IMR-90 (cell line): Measurements from ENCODE around the gene RIOK2. TPM values are rescaled to one million over a fixed set of nuclear protein-coding genes. Genes with fewer than 3 reads are reported as not detected.

Experiments
- ATAC-seq: fragments of 200-7000 bp; cut with Tn5 transposase; 2 replicates; pipeline ENCODE4 v1.9.1; 2020; ENCODE audit warnings: low read depth, mild to moderate bottlenecking, moderate library complexity
- BruUV-seq: library from RNA; stranded (reverse); fragments of 400-500 nt; replicated peaks from 2 replicates; lab custom pipeline; 2021; lab: Mats Ljungman, UMichigan
- CTCF ChIA-PET: fragments of 300-600 bp; formaldehyde crosslinking; extraction: SDS; loops from one replicate; lab custom pipeline; 2021; ENCODE audit warnings: antibody characterized with exemption; lab: Yijun Ruan, JAX
- POLR2A ChIA-PET: fragments of 300-600 bp; sonication (Branson Sonifier 250); formaldehyde crosslinking; loops from one replicate; lab custom pipeline; 2022; ENCODE audit warnings: antibody characterized with exemption; ENCODE audit not compliant: unreplicated experiment; lab: Charles Lee
- DNase-seq: peaks from one replicate; pipeline ENCODE4 v3.0.0; 2013
- H2AFZ ChIP-seq: replicated peaks from 2 replicates; pipeline ENCODE3; 2013; ENCODE audit warnings: low read length, mild to moderate bottlenecking; ENCODE audit not compliant: poor library complexity
- H2AK5ac ChIP-seq: 2 replicates; pipeline ENCODE4 v1.6.1; 2013; ENCODE audit warnings: low read depth, low read length, inconsistent platforms
- H2AK9ac ChIP-seq: replicated peaks from 2 replicates; pipeline ENCODE3; 2013; ENCODE audit warnings: mild to moderate bottlenecking, low read depth, low read length, moderate library complexity; ENCODE audit not compliant: poor library complexity
- H2BK120ac ChIP-seq: 2 replicates; pipeline ENCODE4 v1.6.1; 2013; ENCODE audit warnings: low read depth, low read length, inconsistent platforms
- H2BK15ac ChIP-seq: 3 replicates; pipeline ENCODE4 v1.6.1; 2013; ENCODE audit warnings: low read depth, low read length, inconsistent platforms
- H2BK20ac ChIP-seq: 2 replicates; pipeline ENCODE4 v1.6.1; 2013; ENCODE audit warnings: low read depth, mild to moderate bottlenecking, inconsistent platforms, low read length, moderate library complexity
- H2BK5ac ChIP-seq: 2 replicates; pipeline ENCODE4 v1.6.1; 2013; ENCODE audit warnings: mild to moderate bottlenecking, low read depth, low read length, inconsistent platforms; ENCODE audit not compliant: poor library complexity, severe bottlenecking
- H3K14ac ChIP-seq: replicated peaks from 2 replicates; pipeline ENCODE4 v1.6.1; 2013; ENCODE audit warnings: low read depth, low read length, inconsistent platforms
- H3K18ac ChIP-seq: 2 replicates; pipeline ENCODE4 v1.6.1; 2013; ENCODE audit warnings: low read depth, low read length, control low read depth
- H3K23ac ChIP-seq: 2 replicates; pipeline ENCODE4 v1.6.1; 2013; ENCODE audit warnings: low read depth, low read length, inconsistent platforms
- H3K27ac ChIP-seq: 2 replicates; pipeline ENCODE4 v1.5.1; 2013; ENCODE audit warnings: mild to moderate bottlenecking, control low read depth, low read length; ENCODE audit not compliant: insufficient read depth
- H3K27me3 ChIP-seq: 2 replicates; pipeline ENCODE4 v1.6.1; 2013; ENCODE audit warnings: low read length; ENCODE audit not compliant: control insufficient read depth, insufficient read depth
- H3K36me3 ChIP-seq: 2 replicates; pipeline ENCODE4 v1.6.1; 2013; ENCODE audit warnings: low read length, mixed read lengths; ENCODE audit not compliant: control insufficient read depth, insufficient read depth
- H3K4ac ChIP-seq: 2 replicates; pipeline ENCODE4 v1.6.1; 2013; ENCODE audit warnings: low read depth, low read length, inconsistent platforms
- H3K4me1 ChIP-seq: 2 replicates; pipeline ENCODE4 v1.6.1; 2013; ENCODE audit warnings: low read length, mixed read lengths; ENCODE audit not compliant: control insufficient read depth, insufficient read depth
- H3K4me2 ChIP-seq: 2 replicates; pipeline ENCODE4 v1.6.1; 2013; ENCODE audit warnings: low read depth, mild to moderate bottlenecking, control low read depth, low read length, moderate library complexity
- H3K4me3 ChIP-seq: 2 replicates; pipeline ENCODE4 v1.5.1; 2013; ENCODE audit warnings: low read depth, mild to moderate bottlenecking, control low read depth, low read length, moderate library complexity; ENCODE audit not compliant: insufficient read depth
- H3K56ac ChIP-seq: 2 replicates; pipeline ENCODE4 v1.6.1; 2013; ENCODE audit warnings: low read length, inconsistent platforms; ENCODE audit not compliant: insufficient read depth; ENCODE audit errors: extremely low read depth
- H3K79me1 ChIP-seq, 2 experiments: 2 replicates each; pipeline ENCODE4 v1.6.1; 2013; ENCODE audit warnings: low read length in 2 of 2, inconsistent platforms in 1 of 2, low read depth in 1 of 2
- H3K9ac ChIP-seq: 2 replicates; pipeline ENCODE4 v1.6.1; 2013; ENCODE audit warnings: low read depth, low read length, control low read depth
- H3K9me1 ChIP-seq: 2 replicates; pipeline ENCODE4 v1.6.1; 2013; ENCODE audit warnings: low read length, inconsistent platforms; ENCODE audit not compliant: insufficient read depth
- H3K9me3 ChIP-seq: 2 replicates; pipeline ENCODE4 v1.6.1; 2013; ENCODE audit warnings: low read length; ENCODE audit not compliant: control insufficient read depth, insufficient read depth
- H4K20me1 ChIP-seq: 2 replicates; pipeline ENCODE4 v1.6.1; 2013; ENCODE audit warnings: low read length, inconsistent platforms; ENCODE audit not compliant: insufficient read depth
- H4K5ac ChIP-seq: 2 replicates; pipeline ENCODE4 v1.6.1; 2013; ENCODE audit warnings: mild to moderate bottlenecking, low read depth, low read length, control low read depth
- H4K8ac ChIP-seq, 2 experiments: 2 replicates each; pipeline ENCODE4 v1.6.1; 2013; ENCODE audit warnings: low read depth in 2 of 2, low read length in 2 of 2, control low read depth in 1 of 2, inconsistent platforms in 1 of 2
- H4K91ac ChIP-seq: 2 replicates; pipeline ENCODE4 v1.6.1; 2013; ENCODE audit warnings: low read depth, low read length, inconsistent platforms; ENCODE audit not compliant: insufficient read depth
- BHLHE40 ChIP-seq: fragments of 150-350 bp; IDR thresholded peaks from 2 replicates; pipeline ENCODE4 v1.6.1; 2016; ENCODE audit warnings: mild to moderate bottlenecking, low read depth, low read length
- CEBPB ChIP-seq: IDR thresholded peaks from 2 replicates; pipeline ENCODE4 v1.6.1; 2012; ENCODE audit warnings: low read depth, low read length, improper control_type of control experiment
- FOS ChIP-seq: fragments of 150-350 bp; IDR thresholded peaks from 2 replicates; pipeline ENCODE4 v1.6.1; 2016; ENCODE audit warnings: low read depth, low read length
- MAFK ChIP-seq: IDR thresholded peaks from 2 replicates; pipeline ENCODE4 v1.6.1; 2012; ENCODE audit warnings: low read depth, low read length, improper control_type of control experiment
- MAZ ChIP-seq: IDR thresholded peaks from 2 replicates; pipeline ENCODE4 v1.6.1; 2012; ENCODE audit warnings: low read depth, mild to moderate bottlenecking, low read length, improper control_type of control experiment, moderate library complexity, borderline replicate concordance
- MXI1 ChIP-seq: IDR thresholded peaks from 2 replicates; pipeline ENCODE4 v1.6.1; 2012; ENCODE audit warnings: low read depth, mild to moderate bottlenecking, low read length, moderate library complexity, borderline replicate concordance
- NFE2L2 ChIP-seq: fragments of 150-350 bp; IDR thresholded peaks from 2 replicates; pipeline ENCODE4 v1.6.1; 2016; ENCODE audit warnings: low read depth, mild to moderate bottlenecking, low read length
- POLR2A ChIP-seq: IDR thresholded peaks from 2 replicates; pipeline ENCODE4 v1.6.1; 2012; ENCODE audit warnings: mild to moderate bottlenecking, low read depth, low read length
- RAD21 ChIP-seq: IDR thresholded peaks from 2 replicates; pipeline ENCODE4 v1.6.1; 2012; ENCODE audit warnings: low read length, improper control_type of control experiment
- RCOR1 ChIP-seq: IDR thresholded peaks from 2 replicates; pipeline ENCODE4 v1.6.1; 2012; ENCODE audit warnings: mild to moderate bottlenecking, low read length, improper control_type of control experiment; ENCODE audit not compliant: insufficient replicate concordance
- RFX5 ChIP-seq: IDR thresholded peaks from 2 replicates; pipeline ENCODE4 v1.8.0; 2012; ENCODE audit warnings: low read depth, mild to moderate bottlenecking, low read length, moderate library complexity
- dilution Hi-C: fragments of 300-500 bp; cut with HindIII; formaldehyde crosslinking; loops from one replicate; pipeline ENCODE4 v1.14.3; 2018; ENCODE audit warnings: low sequenced_read_pairs; ENCODE audit not compliant: unreplicated experiment
- in situ Hi-C: fragments of 300-500 bp; cut with MboI; formaldehyde crosslinking; loops from 3 replicates; pipeline ENCODE4 v1.14.3; 2019; ENCODE audit warnings: low sequenced_read_pairs, inconsistent platforms, mixed read lengths
- intact Hi-C: fragments of 100-400 bp; cut with micrococcal nuclease; formaldehyde crosslinking; loops from 2 replicates; pipeline ENCODE4 v1.10.0; 2022
- polyA plus RNA-seq, 3 experiments: library from polyadenylated mRNA; depleted of rRNA; stranded (reverse); fragments of >200 nt; gene quantifications; 2 replicates each; pipeline ENCODE4 v1.2.3, GENCODE V29; 2012; ENCODE audit warnings: low replicate concordance in 1 of 3
- total RNA-seq: library from RNA; depleted of rRNA; stranded (reverse); fragments of >200 nt; gene quantifications from 2 replicates; pipeline ENCODE4 v1.2.3, GENCODE V29; 2012
- TF ChIP-seq, protein P1 (sequence below): conservative IDR thresholded peaks from 2 replicates; pipeline ENCODE4 v1.5.1; 2012; ENCODE audit warnings: mild to moderate bottlenecking, low read depth, low read length, improper control_type of control experiment
- TF ChIP-seq, protein P2 (sequence below): fragments of 150-350 bp; IDR thresholded peaks from 2 replicates; pipeline ENCODE4 v1.6.1; 2017; ENCODE audit warnings: mild to moderate bottlenecking, antibody characterized with exemption, low read length, low read depth
- TF ChIP-seq, protein P3 (sequence below): fragments of 150-350 bp; IDR thresholded peaks from 2 replicates; pipeline ENCODE4 v1.6.1; 2016; ENCODE audit warnings: low read depth, mild to moderate bottlenecking, low read length, moderate library complexity, borderline replicate concordance

RIOK2 gene
- total and polyA plus RNA-seq, 2 of the 4 experiments (the other 2 are of a cell fraction), result 10.7 to 17.7 TPM

DNA sequence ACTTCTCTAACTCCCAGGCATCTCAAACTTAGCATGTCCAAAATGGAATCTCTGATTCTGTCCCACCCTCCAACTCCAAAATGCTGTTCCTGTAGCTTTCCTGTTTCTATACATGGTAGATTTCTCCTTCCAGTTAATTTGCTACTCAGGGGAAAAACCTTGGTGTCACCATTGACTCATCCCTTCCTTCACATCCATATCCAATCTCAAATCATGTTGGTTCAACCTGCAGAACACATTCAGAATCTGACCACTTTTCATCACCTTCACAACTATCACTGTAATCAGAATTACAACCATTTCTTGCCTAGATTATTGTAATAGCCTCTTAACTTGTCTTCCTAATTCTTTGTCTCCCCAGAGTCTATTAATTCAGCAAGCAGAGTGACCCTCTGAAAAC lies 10.8 kb downstream of the RIOK2 start:
- Histone ChIP-seq H3K27ac (no peak overlapping the region), H4K91ac (no peak overlapping the region), H2BK5ac (no peak overlapping the region), H3K9me3 (no peaks in the 10 kb centered on the region), H4K5ac (no peak overlapping the region), H3K79me1 (peaks cover 3 to 15% of the 10 kb centered on the region in 2 experiments; a peak in 2 of 4 replicates), H2BK120ac (no peak overlapping the region), H3K23ac (no peak overlapping the region), H3K36me3 (peaks cover 38% of the 10 kb centered on the region), H2AK5ac (no peak overlapping the region), H3K27me3 (no peaks in the 10 kb centered on the region), H4K20me1 (no peaks in the 10 kb centered on the region; the same call in 1 of the 2 replicates), H3K18ac (no peak overlapping the region), H2AFZ (no peak overlapping the region), H2AK9ac (no peak overlapping the region), H3K4me1 (no peaks in the 10 kb centered on the region), H3K4ac (no peak overlapping the region), H4K8ac (no peak overlapping the region), H2BK20ac (no peak overlapping the region), H3K9ac (no peak overlapping the region), H3K9me1 (no peaks in the 10 kb centered on the region), H3K14ac (no peak overlapping the region), H3K4me2 (no peak overlapping the region), H3K4me3 (no peak overlapping the region), H3K56ac (no peak overlapping the region), H2BK15ac (no peak overlapping the region)
- intact Hi-C loops (no loop called here), dilution Hi-C loops (loop anchor here (25.0 kb wide), 2 partner anchors 285 to 385 kb away; partner anchors contain the start of gene ERAP2), in situ Hi-C loops (loop anchor here (25.0 kb wide), 1 partner anchor 560 kb away; no protein-coding TSS in a partner anchor)
- ATAC-seq (no peak), DNase-seq (no peak)
- no TSS peak for BruUV-seq
- TF ChIP-seq, protein P1, sequence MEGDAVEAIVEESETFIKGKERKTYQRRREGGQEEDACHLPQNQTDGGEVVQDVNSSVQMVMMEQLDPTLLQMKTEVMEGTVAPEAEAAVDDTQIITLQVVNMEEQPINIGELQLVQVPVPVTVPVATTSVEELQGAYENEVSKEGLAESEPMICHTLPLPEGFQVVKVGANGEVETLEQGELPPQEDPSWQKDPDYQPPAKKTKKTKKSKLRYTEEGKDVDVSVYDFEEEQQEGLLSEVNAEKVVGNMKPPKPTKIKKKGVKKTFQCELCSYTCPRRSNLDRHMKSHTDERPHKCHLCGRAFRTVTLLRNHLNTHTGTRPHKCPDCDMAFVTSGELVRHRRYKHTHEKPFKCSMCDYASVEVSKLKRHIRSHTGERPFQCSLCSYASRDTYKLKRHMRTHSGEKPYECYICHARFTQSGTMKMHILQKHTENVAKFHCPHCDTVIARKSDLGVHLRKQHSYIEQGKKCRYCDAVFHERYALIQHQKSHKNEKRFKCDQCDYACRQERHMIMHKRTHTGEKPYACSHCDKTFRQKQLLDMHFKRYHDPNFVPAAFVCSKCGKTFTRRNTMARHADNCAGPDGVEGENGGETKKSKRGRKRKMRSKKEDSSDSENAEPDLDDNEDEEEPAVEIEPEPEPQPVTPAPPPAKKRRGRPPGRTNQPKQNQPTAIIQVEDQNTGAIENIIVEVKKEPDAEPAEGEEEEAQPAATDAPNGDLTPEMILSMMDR, result no peak
- no peak for TF ChIP-seq RFX5
- no peak for TF ChIP-seq MAFK
- no peak for TF ChIP-seq RCOR1
- TF ChIP-seq, protein P2, sequence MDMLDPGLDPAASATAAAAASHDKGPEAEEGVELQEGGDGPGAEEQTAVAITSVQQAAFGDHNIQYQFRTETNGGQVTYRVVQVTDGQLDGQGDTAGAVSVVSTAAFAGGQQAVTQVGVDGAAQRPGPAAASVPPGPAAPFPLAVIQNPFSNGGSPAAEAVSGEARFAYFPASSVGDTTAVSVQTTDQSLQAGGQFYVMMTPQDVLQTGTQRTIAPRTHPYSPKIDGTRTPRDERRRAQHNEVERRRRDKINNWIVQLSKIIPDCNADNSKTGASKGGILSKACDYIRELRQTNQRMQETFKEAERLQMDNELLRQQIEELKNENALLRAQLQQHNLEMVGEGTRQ, result no peak
- no peak for TF ChIP-seq POLR2A
- TF ChIP-seq MXI1, result no peak
- no peak for TF ChIP-seq RAD21
- no peak for TF ChIP-seq NFE2L2
- TF ChIP-seq FOS, result no peak
- no peak for TF ChIP-seq MAZ
- no peak for TF ChIP-seq BHLHE40
- TF ChIP-seq, protein P3, sequence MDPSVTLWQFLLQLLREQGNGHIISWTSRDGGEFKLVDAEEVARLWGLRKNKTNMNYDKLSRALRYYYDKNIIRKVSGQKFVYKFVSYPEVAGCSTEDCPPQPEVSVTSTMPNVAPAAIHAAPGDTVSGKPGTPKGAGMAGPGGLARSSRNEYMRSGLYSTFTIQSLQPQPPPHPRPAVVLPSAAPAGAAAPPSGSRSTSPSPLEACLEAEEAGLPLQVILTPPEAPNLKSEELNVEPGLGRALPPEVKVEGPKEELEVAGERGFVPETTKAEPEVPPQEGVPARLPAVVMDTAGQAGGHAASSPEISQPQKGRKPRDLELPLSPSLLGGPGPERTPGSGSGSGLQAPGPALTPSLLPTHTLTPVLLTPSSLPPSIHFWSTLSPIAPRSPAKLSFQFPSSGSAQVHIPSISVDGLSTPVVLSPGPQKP, result no peak
- TF ChIP-seq CEBPB, result no peak
- POLR2A ChIA-PET, result no interaction called here
- CTCF ChIA-PET, result no interaction called here
